ENCODE results near the gene ARHGAP22.

The ARHGAP22 gene

DNA sequence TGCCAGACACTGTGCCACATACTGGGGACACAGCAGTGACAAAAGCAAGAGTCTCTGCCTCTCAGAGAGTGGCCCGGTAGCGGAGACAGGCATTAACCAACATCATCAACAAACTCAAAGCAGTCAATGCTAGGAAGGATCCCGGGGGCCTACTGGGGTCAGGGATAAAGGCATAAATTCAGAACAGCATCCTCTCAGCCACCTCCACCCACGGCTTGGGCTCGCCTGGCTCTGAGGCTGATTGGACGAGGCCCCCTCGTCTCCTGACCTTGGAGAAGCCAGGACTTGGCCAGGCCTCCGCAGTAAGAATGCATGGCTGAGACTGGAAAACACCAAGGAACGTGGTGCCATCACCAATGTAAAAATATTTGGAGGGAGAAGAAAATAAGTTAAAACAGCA, 102.1 kb downstream of the ARHGAP22 start:
- in situ Hi-C loops (cut with HindIII; ENCODE audit: low sequenced_read_pairs): no loop called here

- in situ Hi-C loops (cut with HindIII; ENCODE audit: low sequenced_read_pairs): no loop called here
These were observed 102.8 kb downstream of the ARHGAP22 start for GRCh38 chr10:48501787-48502771.

DNA sequence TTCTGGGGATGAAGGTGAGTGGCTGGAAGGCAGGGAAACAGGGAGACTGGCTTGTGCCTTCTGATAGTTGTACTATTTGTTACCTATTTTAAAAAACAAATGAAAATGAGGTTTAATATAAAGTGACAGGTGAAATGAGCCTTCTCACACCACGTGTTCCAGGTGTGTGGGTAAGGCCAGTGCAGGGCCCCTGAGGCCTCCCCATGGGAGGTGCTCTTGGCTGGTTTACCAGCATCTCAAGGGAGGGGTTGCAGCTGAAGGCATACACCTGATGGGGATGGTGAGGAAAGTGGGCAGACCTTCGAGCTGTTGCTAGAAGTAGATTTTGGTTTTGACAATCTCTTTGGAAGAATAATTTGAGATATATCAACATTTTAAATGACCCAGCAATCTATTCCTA, 103.6 kb downstream of the ARHGAP22 start:
- in situ Hi-C loops (cut with HindIII; ENCODE audit: low sequenced_read_pairs): no loop called here

DNA sequence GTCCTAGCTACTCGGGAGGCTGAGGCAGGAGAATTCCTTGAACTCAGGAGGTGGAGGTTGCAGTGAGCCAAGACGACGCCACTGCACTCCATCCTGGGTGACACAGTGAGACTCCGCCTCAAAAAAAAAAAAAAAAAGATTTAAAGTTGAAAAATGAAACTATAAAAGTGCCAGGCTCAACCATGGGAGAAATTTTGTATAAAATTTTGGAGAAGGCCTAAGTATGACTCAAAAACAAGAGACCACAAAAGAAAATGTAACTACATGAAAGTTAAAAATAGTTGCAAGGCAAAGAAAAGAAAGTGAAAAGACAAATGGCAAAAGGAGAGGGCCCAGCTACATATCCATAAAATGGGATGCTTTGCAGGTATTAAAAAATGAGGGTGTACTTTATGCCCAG, 104.1 kb downstream of the ARHGAP22 start:
- in situ Hi-C loops (cut with HindIII; ENCODE audit: low sequenced_read_pairs): no loop called here

- in situ Hi-C loops (cut with HindIII; ENCODE audit: low sequenced_read_pairs): no loop called here
These were observed 105.8 kb downstream of the ARHGAP22 start for GRCh38 chr10:48498940-48499510.

DNA sequence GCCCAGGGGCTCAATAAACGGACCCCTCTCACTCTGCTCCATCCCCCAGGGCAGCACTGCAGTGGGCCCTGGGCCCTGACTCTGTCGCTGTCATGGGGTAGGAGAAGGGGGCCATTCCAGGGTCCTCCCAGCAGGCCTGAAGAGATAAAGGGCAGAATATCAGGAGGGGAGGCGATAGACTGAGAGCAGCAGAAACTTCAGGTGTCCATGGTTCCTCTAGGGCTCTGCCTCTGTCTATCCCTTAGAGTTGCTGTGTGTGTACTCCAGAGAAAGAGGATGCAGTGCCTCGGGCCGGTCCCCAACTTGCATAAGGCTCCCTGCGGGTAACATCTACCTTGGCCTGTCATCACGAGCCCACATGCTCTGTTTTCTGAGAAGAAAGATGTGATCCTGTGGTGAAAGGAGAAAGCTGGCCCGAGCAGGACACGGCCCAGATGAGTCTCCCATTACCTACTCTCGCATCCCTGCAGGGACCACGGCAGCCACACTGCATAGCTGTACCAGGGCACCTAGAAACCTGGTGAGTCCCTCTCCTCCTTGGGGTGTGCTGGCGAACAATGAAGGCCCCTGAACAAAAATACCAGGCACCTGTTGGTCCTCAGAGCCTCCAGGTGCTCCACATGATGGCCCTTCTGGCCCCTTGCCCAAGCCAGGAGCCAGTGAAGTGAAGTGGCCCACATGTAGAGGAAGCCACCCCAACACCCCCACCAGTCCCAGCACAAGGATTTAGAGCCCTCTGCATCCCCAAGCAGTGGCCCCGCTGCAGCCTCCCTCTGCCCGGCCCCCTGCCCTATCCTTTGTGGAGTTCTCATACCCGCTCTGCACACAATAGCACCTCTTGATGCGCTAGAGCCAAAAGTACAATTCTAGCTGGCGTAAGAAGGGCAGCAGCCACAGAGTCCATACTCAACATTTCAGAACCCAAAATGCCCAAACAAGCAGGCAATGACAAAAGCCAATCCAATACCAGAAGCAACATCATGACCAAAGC, 106.8 kb downstream of the ARHGAP22 start:
- in situ Hi-C loops (cut with HindIII; ENCODE audit: low sequenced_read_pairs): no loop called here

GRCh38 chr10:48496831-48497779, 107.8 kb downstream of the ARHGAP22 start:
- in situ Hi-C loops (cut with HindIII; ENCODE audit: low sequenced_read_pairs): no loop called here

GRCh38 chr10:48496105-48496830, 108.6 kb downstream of the ARHGAP22 start:
- in situ Hi-C loops (cut with HindIII; ENCODE audit: low sequenced_read_pairs): no loop called here

- in situ Hi-C loops (cut with HindIII; ENCODE audit: low sequenced_read_pairs): no loop called here
These were observed 109.4 kb downstream of the ARHGAP22 start for GRCh38 chr10:48495282-48496045.

- in situ Hi-C loops (cut with HindIII; ENCODE audit: low sequenced_read_pairs): no loop called here
These were observed 110.3 kb downstream of the ARHGAP22 start for GRCh38 chr10:48494611-48495010.

GRCh38 chr10:48494073-48494472, 110.8 kb downstream of the ARHGAP22 start:
- in situ Hi-C loops (cut with HindIII; ENCODE audit: low sequenced_read_pairs): no loop called here

- in situ Hi-C loops (cut with HindIII; ENCODE audit: low sequenced_read_pairs): no loop called here
These were observed 111.6 kb downstream of the ARHGAP22 start for GRCh38 chr10:48493083-48493871.

GRCh38 chr10:48492201-48492600, 112.7 kb downstream of the ARHGAP22 start:
- in situ Hi-C loops (cut with HindIII; ENCODE audit: low sequenced_read_pairs): no loop called here

GRCh38 chr10:48491392-48492139, 113.3 kb downstream of the ARHGAP22 start:
- in situ Hi-C loops (cut with HindIII; ENCODE audit: low sequenced_read_pairs): no loop called here

DNA sequence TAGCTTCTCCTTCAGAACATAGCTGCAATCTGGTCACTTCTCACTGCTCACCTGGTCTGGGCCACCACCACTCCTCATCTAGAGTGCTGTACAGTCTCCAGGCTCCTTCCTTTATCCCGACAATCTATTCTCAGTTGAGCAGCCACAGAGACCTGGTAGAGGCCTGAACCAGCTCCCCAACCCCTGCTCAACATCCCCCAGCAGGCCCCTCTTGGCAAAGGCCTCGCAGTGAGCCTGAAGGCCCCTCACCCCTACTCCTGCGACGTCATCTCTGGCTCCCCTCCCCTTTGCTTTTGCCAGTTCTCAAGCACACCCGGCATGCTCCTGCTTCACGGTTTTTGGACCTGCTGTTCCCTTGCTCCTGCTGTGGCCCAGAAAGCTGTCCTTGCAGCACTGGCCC, 113.9 kb downstream of the ARHGAP22 start:
- in situ Hi-C loops (cut with HindIII; ENCODE audit: low sequenced_read_pairs): no loop called here

- in situ Hi-C loops (cut with HindIII; ENCODE audit: low sequenced_read_pairs): no loop called here
These were observed 114.3 kb downstream of the ARHGAP22 start for GRCh38 chr10:48490571-48490940.

GRCh38 chr10:48489099-48489498, 115.8 kb downstream of the ARHGAP22 start:
- in situ Hi-C loops (cut with HindIII; ENCODE audit: low sequenced_read_pairs): no loop called here

Data from endothelial cell of hepatic sinusoid (primary cell).